Breast epithelium (tissue), 3 donors: ENCODE results near the gene SKAP1.

ENCODE experiments used
- POLR2A ChIP-seq: fragments of 450-650 bp; IDR thresholded peaks from one replicate; pipeline ENCODE4 v1.6.1; 2016; ENCODE audit warnings: antibody characterized with exemption, mild to moderate bottlenecking, moderate library complexity
- TF ChIP-seq, protein P1 (sequence below), 3 donors: fragments of 450-650 bp; IDR thresholded peaks; one replicate each; pipeline ENCODE4 v1.5.1; 2016 to 2017; ENCODE audit warnings: antibody characterized with exemption in 3 of 3, mild to moderate bottlenecking in 3 of 3, moderate library complexity in 3 of 3

DNA sequence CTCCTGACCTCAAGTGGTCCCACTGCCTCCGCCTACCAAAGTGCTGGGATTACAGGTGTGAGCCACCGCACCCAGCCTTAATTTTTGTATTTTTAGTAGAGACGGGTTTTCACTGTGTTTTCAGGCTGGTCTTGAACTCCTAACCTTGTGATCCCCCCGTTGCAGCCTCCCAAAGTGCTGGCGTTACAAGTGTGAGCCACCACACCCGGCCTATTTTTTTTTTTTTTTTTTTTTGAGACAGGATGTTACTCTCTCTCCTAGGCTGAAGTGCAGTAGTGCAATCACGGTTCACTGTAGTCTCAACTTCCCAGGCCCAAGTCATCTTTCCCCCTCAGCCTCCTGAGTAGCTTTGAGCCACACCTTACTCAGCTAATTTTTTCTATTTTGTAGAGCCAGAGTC, 325.6 kb downstream of the SKAP1 start:
- TF ChIP-seq, protein P1, sequence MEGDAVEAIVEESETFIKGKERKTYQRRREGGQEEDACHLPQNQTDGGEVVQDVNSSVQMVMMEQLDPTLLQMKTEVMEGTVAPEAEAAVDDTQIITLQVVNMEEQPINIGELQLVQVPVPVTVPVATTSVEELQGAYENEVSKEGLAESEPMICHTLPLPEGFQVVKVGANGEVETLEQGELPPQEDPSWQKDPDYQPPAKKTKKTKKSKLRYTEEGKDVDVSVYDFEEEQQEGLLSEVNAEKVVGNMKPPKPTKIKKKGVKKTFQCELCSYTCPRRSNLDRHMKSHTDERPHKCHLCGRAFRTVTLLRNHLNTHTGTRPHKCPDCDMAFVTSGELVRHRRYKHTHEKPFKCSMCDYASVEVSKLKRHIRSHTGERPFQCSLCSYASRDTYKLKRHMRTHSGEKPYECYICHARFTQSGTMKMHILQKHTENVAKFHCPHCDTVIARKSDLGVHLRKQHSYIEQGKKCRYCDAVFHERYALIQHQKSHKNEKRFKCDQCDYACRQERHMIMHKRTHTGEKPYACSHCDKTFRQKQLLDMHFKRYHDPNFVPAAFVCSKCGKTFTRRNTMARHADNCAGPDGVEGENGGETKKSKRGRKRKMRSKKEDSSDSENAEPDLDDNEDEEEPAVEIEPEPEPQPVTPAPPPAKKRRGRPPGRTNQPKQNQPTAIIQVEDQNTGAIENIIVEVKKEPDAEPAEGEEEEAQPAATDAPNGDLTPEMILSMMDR (IDR thresholded peaks at IDR 0.05), result no peak
- no peak for TF ChIP-seq POLR2A
